HepG2 (cell line): ENCODE measurements around the gene MKRN1. TPM values are rescaled to one million over a fixed set of nuclear protein-coding genes. Genes with fewer than 3 reads are reported as not detected.

Experiments used
- CCDC6 ChIP-seq: sonication (generic); formaldehyde crosslinking; IDR thresholded peaks from 2 replicates; pipeline ENCODE4 v1.8.1; 2022; ENCODE audit warnings: mild to moderate bottlenecking, missing genetic modification reagents, moderate library complexity
- CEBPZ ChIP-seq: IDR thresholded peaks from 2 replicates; pipeline ENCODE4 v1.6.1; 2012; ENCODE audit warnings: low read length, improper control_type of control experiment
- GMEB2 ChIP-seq: IDR thresholded peaks from 2 replicates; pipeline ENCODE4 v1.6.1; 2016; ENCODE audit warnings: missing biosample characterization, missing genetic modification reagents, low read depth
- PRDM4 ChIP-seq: sonication (generic); formaldehyde crosslinking; IDR thresholded peaks from 2 replicates; pipeline ENCODE4 v1.9.0; 2021; ENCODE audit warnings: missing genetic modification reagents, borderline replicate concordance
- SMYD3 ChIP-seq: sonication (generic); formaldehyde crosslinking; IDR thresholded peaks from 2 replicates; pipeline ENCODE4 v1.8.1; 2023; ENCODE audit warnings: mild to moderate bottlenecking, missing genetic modification reagents
- SRSF4 ChIP-seq: fragments of 200-400 bp; formaldehyde crosslinking; IDR thresholded peaks from one replicate; pipeline ENCODE4 v1.6.1; 2018; ENCODE audit warnings: mild to moderate bottlenecking, low read depth, low read length, moderate library complexity; ENCODE audit not compliant: poor library complexity, severe bottlenecking
- TFE3 ChIP-seq: IDR thresholded peaks from 2 replicates; pipeline ENCODE4 v1.6.1; 2016
- THAP7 ChIP-seq: sonication (generic); formaldehyde crosslinking; IDR thresholded peaks from 2 replicates; pipeline ENCODE4 v1.8.1; 2023; ENCODE audit warnings: mild to moderate bottlenecking, missing genetic modification reagents
- ZNF543 ChIP-seq: sonication (generic); formaldehyde crosslinking; IDR thresholded peaks from 2 replicates; pipeline ENCODE4 v1.4.0; 2020; ENCODE audit warnings: mild to moderate bottlenecking, missing genetic modification reagents
- ZNF580 ChIP-seq: IDR thresholded peaks from 2 replicates; pipeline ENCODE4 v1.6.1; 2016; ENCODE audit warnings: low read depth, borderline replicate concordance
- ZNF772 ChIP-seq: sonication (generic); formaldehyde crosslinking; IDR thresholded peaks from 2 replicates; pipeline ENCODE4 v1.5.0; 2020; ENCODE audit warnings: mild to moderate bottlenecking, missing genetic modification reagents
- polyA plus RNA-seq, 8 experiments: library from polyadenylated mRNA; depleted of rRNA in 3 of 8; stranded (reverse) in 7 of 8; unstranded in 1 of 8; fragments of >200 nt; fragmentation: Illumina TruSeq in 4 of 8; extraction: Trizol in 4 of 8; gene quantifications; 2 replicates each; pipeline versions ENCODE4 v1.2.1 to v1.2.3, GENCODE V29; 2011 to 2016; ENCODE audit warnings: low read depth in 4 of 8, missing spikeins in 1 of 8, mixed read lengths in 1 of 8; ENCODE audit not compliant: insufficient read depth in 1 of 8
- total RNA-seq, 5 experiments: library from RNA; depleted of rRNA; stranded (reverse); fragments of >200 nt; fragmentation: Illumina TruSeq; extraction: Trizol; gene quantifications; 2 replicates each; pipeline ENCODE4 v1.2.3, GENCODE V29; 2016; ENCODE audit warnings: low read depth in 1 of 5

The MKRN1 gene
- total and polyA plus RNA-seq, 2 of the 13 experiments (the other 11 are each of a cell fraction or from before 2014, with no cell fraction given): 28.5 to 32.8 TPM

- TF ChIP-seq PRDM4 (CRISPR knock-in tag): no peak
- peak; percentile 54; the same call in 1 of the 2 replicates for TF ChIP-seq GMEB2 (CRISPR knock-in tag)
- TF ChIP-seq SRSF4: no peak
- peak; percentile 20; the same call in 1 of the 2 replicates for TF ChIP-seq CCDC6 (CRISPR knock-in tag)
- TF ChIP-seq CEBPZ: no peak
- TF ChIP-seq TFE3 (CRISPR knock-in tag): no peak; the same call in 1 of the 2 replicates
- TF ChIP-seq ZNF580 (CRISPR knock-in tag): peak; percentile 82; the same call in 1 of the 2 replicates
- TF ChIP-seq ZNF772: no peak
- TF ChIP-seq THAP7 (CRISPR knock-in tag): peak; percentile 69; the same call in 1 of the 2 replicates
- no peak for TF ChIP-seq SMYD3 (CRISPR knock-in tag)
- TF ChIP-seq ZNF543 (CRISPR knock-in tag): no peak
These were observed at the start of gene MKRN1 (continued) for GRCh38 chr7:140479062-140479738.
